PFSK-1 (cell line): ENCODE measurements around the gene CHIT1.

Source experiments
- FOXP2 ChIP-seq: optimal IDR thresholded peaks from 2 replicates; pipeline ENCODE3; 2011; ENCODE audit warnings: borderline replicate concordance, control low read depth, inconsistent platforms; ENCODE audit not compliant: insufficient read depth; ENCODE audit errors: extremely low read length, extremely low read depth
- POLR2AphosphoS5 ChIP-seq: IDR thresholded peaks from 2 replicates; pipeline ENCODE4 v1.6.1; 2012; ENCODE audit warnings: low read depth, mild to moderate bottlenecking, control low read depth, low read length, moderate library complexity
- SIN3A ChIP-seq: IDR thresholded peaks from 2 replicates; pipeline ENCODE4 v1.6.1; 2012; ENCODE audit warnings: mild to moderate bottlenecking, low read length, moderate library complexity, borderline replicate concordance; ENCODE audit not compliant: insufficient read depth
- TAF1 ChIP-seq: IDR thresholded peaks from 2 replicates; pipeline ENCODE4 v1.6.1; 2012; ENCODE audit warnings: low read length, control low read depth, borderline replicate concordance; ENCODE audit not compliant: insufficient read depth
- TF ChIP-seq, protein P1 (sequence below), 2 experiments: IDR thresholded peaks; 2 replicates each; pipeline versions ENCODE4 v1.6.1 to v1.8.0; 2011 to 2012; ENCODE audit warnings: low read depth in 2 of 2, low read length in 2 of 2, control low read depth in 1 of 2, inconsistent platforms in 1 of 2, mild to moderate bottlenecking in 1 of 2, moderate library complexity in 1 of 2; ENCODE audit not compliant: insufficient read depth in 1 of 2

The CHIT1 gene

DNA sequence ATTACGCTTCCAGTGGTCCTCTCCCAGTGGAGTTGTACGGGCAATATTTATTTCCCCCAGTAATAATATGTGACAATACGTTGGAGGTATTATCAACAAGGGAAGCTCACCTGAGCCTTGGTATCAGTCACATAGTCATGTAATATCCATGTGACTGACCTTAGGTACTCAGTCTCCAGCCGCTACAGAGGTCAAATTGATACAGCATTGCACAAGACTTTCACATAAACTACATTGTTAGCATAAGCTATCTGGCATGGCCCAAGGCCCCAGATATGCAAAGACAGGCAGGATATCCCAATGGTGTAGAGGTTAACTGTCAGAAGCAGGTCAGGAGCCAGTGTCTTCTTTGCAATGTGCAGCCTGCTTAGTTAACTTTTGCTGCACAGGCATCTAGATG lies 15.3 kb upstream of the CHIT1 start:
- TF ChIP-seq, protein P1, sequence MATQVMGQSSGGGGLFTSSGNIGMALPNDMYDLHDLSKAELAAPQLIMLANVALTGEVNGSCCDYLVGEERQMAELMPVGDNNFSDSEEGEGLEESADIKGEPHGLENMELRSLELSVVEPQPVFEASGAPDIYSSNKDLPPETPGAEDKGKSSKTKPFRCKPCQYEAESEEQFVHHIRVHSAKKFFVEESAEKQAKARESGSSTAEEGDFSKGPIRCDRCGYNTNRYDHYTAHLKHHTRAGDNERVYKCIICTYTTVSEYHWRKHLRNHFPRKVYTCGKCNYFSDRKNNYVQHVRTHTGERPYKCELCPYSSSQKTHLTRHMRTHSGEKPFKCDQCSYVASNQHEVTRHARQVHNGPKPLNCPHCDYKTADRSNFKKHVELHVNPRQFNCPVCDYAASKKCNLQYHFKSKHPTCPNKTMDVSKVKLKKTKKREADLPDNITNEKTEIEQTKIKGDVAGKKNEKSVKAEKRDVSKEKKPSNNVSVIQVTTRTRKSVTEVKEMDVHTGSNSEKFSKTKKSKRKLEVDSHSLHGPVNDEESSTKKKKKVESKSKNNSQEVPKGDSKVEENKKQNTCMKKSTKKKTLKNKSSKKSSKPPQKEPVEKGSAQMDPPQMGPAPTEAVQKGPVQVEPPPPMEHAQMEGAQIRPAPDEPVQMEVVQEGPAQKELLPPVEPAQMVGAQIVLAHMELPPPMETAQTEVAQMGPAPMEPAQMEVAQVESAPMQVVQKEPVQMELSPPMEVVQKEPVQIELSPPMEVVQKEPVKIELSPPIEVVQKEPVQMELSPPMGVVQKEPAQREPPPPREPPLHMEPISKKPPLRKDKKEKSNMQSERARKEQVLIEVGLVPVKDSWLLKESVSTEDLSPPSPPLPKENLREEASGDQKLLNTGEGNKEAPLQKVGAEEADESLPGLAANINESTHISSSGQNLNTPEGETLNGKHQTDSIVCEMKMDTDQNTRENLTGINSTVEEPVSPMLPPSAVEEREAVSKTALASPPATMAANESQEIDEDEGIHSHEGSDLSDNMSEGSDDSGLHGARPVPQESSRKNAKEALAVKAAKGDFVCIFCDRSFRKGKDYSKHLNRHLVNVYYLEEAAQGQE (IDR thresholded peaks at IDR 0.05; ENCODE audit: insufficient read depth in 1 of 2, low read depth in 2 of 2, low read length in 2 of 2) = no peak
- no peak for TF ChIP-seq TAF1

DNA sequence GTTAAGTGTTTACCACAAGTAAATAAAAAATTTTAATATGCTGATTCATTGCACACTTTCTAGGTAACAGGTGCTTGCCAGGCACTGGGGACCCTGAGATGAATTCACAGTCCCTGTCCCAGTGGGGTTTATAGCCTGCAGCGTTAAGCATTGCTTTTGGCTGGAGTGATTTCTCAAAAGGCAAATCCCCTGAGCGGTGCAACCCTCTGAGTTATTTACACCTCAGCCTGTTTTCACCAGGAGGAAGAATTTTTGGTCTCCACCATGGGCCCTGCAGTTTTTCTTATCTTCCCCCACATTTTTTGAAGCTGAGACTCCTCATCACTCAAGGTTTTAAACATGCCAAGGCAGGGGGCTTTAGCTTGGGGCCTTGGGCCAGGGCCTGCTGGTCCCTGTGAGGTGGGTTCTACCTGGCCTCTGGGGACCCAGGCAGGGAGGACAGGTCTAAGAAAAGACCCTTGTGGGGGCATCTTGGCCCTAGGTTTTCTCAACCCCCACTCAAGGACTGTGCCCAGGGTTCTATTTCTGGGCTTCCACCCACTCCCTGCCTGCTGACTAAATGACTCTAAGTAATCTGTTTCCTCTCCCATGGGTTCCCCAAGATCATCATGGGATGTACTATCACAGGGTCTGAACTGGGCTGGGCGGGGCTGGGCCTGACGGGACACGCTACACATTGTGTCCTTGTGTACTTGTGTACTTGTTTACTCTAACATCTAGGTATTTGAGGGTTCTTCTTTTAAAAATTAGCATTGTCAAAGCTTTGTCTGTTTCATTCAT lies 10.2 kb upstream of the CHIT1 start:
- no peak for TF ChIP-seq POLR2AphosphoS5
- TF ChIP-seq, protein P1 (IDR thresholded peaks at IDR 0.05; ENCODE audit: insufficient read depth in 1 of 2, low read depth in 2 of 2, low read length in 2 of 2) = no peak
- no peak for TF ChIP-seq TAF1
- no peak for TF ChIP-seq FOXP2
- no peak for TF ChIP-seq SIN3A

DNA sequence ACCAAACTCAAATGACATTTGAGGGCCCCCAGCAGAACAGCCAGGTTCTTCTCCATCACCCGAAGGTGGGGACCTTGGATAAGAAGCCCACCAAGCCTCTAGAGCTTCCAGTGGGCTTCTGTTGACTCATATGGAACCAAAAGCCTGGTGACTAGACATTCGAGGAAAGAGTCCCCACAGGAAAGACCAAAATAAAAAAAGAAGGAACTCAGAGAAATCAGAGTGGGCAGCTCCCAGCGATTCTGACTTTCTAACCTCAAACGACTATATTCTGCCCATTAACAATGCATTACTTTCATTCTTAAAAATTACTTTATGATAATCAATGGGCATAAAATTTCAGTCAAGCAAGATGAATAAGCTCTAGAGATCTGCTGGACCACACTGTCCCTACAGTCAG lies 9.6 kb upstream of the CHIT1 start:
- no peak for TF ChIP-seq POLR2AphosphoS5
- TF ChIP-seq FOXP2 = no peak
- no peak for TF ChIP-seq TAF1
- TF ChIP-seq, protein P1 (IDR thresholded peaks at IDR 0.05; ENCODE audit: insufficient read depth in 1 of 2, low read depth in 2 of 2, low read length in 2 of 2) = no peak
- no peak for TF ChIP-seq SIN3A

DNA sequence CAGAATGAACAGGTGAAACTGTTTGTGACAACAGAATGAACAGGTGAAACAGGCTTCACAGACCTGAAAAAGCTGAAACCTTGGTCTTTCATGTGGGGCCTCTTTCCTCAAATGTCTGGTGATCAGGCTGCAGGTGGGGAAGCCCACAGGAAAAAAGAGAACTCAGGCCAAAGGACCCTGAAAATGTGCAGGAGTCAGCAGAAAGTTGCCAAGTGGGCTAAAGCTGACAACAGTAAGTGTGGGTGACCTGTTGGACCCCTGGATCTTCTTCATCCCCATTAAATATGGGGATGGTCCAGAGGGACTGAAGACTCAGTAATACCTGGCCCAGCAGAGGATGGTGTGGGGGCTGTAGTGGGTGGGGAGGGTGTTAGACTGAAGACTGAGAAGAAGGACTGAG lies 9.1 kb upstream of the CHIT1 start:
- TF ChIP-seq POLR2AphosphoS5 (no peak), SIN3A (no peak), FOXP2 (no peak), TAF1 (no peak)
- TF ChIP-seq, protein P1 (IDR thresholded peaks at IDR 0.05; ENCODE audit: insufficient read depth in 1 of 2, low read depth in 2 of 2, low read length in 2 of 2) = no peak

DNA sequence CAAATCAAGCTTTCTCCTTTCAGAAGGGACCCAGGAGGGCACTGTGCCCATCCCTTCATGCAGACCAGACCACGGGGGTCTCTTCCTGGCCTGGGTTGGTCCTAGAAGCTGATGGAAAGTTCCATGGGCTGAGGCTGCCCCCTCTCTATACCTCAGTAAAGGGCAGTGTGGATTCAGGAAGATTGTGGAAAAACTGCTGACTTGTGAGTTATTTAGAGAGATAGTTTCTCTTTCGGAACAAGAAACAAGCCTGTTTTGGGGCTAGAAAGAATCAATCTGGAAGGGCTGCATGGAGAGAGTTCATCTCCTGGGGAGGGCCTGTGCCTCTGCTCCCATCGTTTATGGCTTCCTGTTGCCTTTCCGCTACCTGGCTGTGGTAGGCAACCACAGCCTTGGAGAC lies 803 bp downstream of the CHIT1 start:
- TF ChIP-seq FOXP2 (no peak), TAF1 (no peak), POLR2AphosphoS5 (no peak)
- TF ChIP-seq, protein P1 (IDR thresholded peaks at IDR 0.05; ENCODE audit: insufficient read depth in 1 of 2, low read depth in 2 of 2, low read length in 2 of 2) = no peak
